Gastrocnemius medialis (tissue), 4 donors: ENCODE measurements around the gene MYH7B. TPM values are rescaled to one million over a fixed set of nuclear protein-coding genes. Genes with fewer than 3 reads are reported as not detected.

Source experiments
- ATAC-seq, 2 donors: fragments of 150-250 bp; one replicate each; pipeline ENCODE4 v1.9.1; 2016
- DNase-seq, 2 donors: peaks; one replicate each; pipeline ENCODE4 v3.0.0-alpha.2; 2019
- H3K27ac ChIP-seq, 4 donors: fragments of 200-600 bp; sonication (generic); 1 replicate in 1 of 4; 2 replicates in 3 of 4; pipeline ENCODE4 v1.5.1; 2016 to 2018; ENCODE audit warnings: mild to moderate bottlenecking in 2 of 4, moderate library complexity in 1 of 4
- H3K27me3 ChIP-seq, 3 donors: fragments of 200-600 bp; sonication (generic) in 2 of 3; 1 replicate in 1 of 3; 2 replicates in 2 of 3; pipeline versions ENCODE4 v1.5.1 to v1.6.0; 2016 to 2019; ENCODE audit warnings: mild to moderate bottlenecking in 1 of 3, moderate library complexity in 1 of 3
- H3K36me3 ChIP-seq, 2 donors: fragments of 200-600 bp; sonication (generic) in 1 of 2; one replicate each; pipeline ENCODE4 v1.5.1; 2017 to 2018
- H3K4me1 ChIP-seq, 2 donors: fragments of 200-600 bp; sonication (generic) in 1 of 2; one replicate each; pipeline ENCODE4 v1.5.1; 2016 to 2017; ENCODE audit warnings: mild to moderate bottlenecking in 2 of 2
- H3K4me3 ChIP-seq, 4 donors: fragments of 200-600 bp; sonication (generic) in 3 of 4; 1 replicate in 1 of 4; 2 replicates in 3 of 4; pipeline ENCODE4 v1.5.1; 2016 to 2019; ENCODE audit warnings: mild to moderate bottlenecking in 2 of 4
- H3K9me3 ChIP-seq, 3 donors: fragments of 200-600 bp; sonication (generic) in 2 of 3; 1 replicate in 1 of 3; 2 replicates in 2 of 3; pipeline ENCODE4 v1.5.1; 2016 to 2019
- CTCF ChIP-seq, 5 experiments: fragments of 450-650 bp in 3 of 5; fragments of 200-600 bp in 2 of 5; sonication (generic) in 2 of 5; IDR thresholded peaks in 4 of 5; conservative IDR thresholded peaks in 1 of 5; 1 replicate in 4 of 5; 2 replicates in 1 of 5; pipeline ENCODE4 v1.5.1; 2016 to 2019; ENCODE audit warnings: antibody characterized with exemption in 5 of 5, mild to moderate bottlenecking in 3 of 5, moderate library complexity in 3 of 5
- POLR2A ChIP-seq, 2 donors: fragments of 450-650 bp; IDR thresholded peaks; one replicate each; pipeline ENCODE4 v1.6.1; 2017; ENCODE audit warnings: antibody characterized with exemption in 2 of 2, mild to moderate bottlenecking in 2 of 2, moderate library complexity in 2 of 2
- in situ Hi-C, 4 donors: fragments of 200-750 bp; cut with MboI; loops; one replicate each; pipeline versions ENCODE4 v1.15.0 to v1.8.0; 2017; ENCODE audit warnings: low sequenced_read_pairs in 4 of 4
- intact Hi-C: fragments of 100-400 bp; cut with DNase I; formaldehyde crosslinking; loops from one replicate; pipeline ENCODE4 v1.15.1; 2023; ENCODE audit warnings: low total_unique reads
- total RNA-seq, 4 donors: library from RNA; depleted of rRNA; stranded (reverse); fragments of >200 nt; gene quantifications; one replicate each; pipeline versions ENCODE4 v1.1.0 to v1.2.3, GENCODE V29; 2016

The MYH7B gene
- total RNA-seq, 4 donors from 2014 or later: 1.6 to 8.5 (median 3.3) TPM

GRCh38 chr20:34976286-34976685, 20.6 kb downstream of the MYH7B start:
- Histone ChIP-seq H3K4me3 (no peak overlapping the region), H3K27ac (peak overlapping the region; percentile 89 to 99 (median 94)), H3K27me3 (no peaks in the 10 kb centered on the region), H3K4me1 (peaks cover 18 to 19% of the 10 kb centered on the region in 2 donors), H3K36me3 (no peaks in the 10 kb centered on the region), H3K9me3 (no peaks in the 10 kb centered on the region)
- ATAC-seq (no peak), DNase-seq (no peak)
- TF ChIP-seq CTCF (IDR thresholded peaks at IDR 0.05 in 4 of 5, conservative IDR thresholded peaks at IDR 0.05 in 1 of 5) (no peak), POLR2A (IDR thresholded peaks at IDR 0.05) (no peak)
- intact Hi-C loops (no loop called here), in situ Hi-C loops (no loop called here)

- peak overlapping the region; percentile 89 to 99 (median 94) for H3K27ac ChIP-seq
- H3K4me1 ChIP-seq: peaks cover 27 to 28% of the 10 kb centered on the region in 2 donors
- ATAC-seq (peak in 1 of 2 donors; percentile 6), DNase-seq (peak in 1 of 2 donors; percentile 38)
- intact Hi-C loops: loop anchor here (2.0 kb wide), 2 partner anchors 31 to 43 kb away; no protein-coding TSS in a partner anchor
- no peaks in the 10 kb centered on the region for H3K27me3 ChIP-seq
- H3K36me3 ChIP-seq: no peaks in the 10 kb centered on the region
- in situ Hi-C loops: no loop called here
- no peak for TF ChIP-seq POLR2A (IDR thresholded peaks at IDR 0.05)
- no peak for TF ChIP-seq CTCF (IDR thresholded peaks at IDR 0.05 in 4 of 5, conservative IDR thresholded peaks at IDR 0.05 in 1 of 5)
- H3K4me3 ChIP-seq: no peak overlapping the region
- H3K9me3 ChIP-seq: no peaks in the 10 kb centered on the region
These were observed 21.9 kb downstream of the MYH7B start for GRCh38 chr20:34977365-34978091.

- Histone ChIP-seq H3K4me1 (peaks cover 34 to 35% of the 10 kb centered on the region in 2 donors), H3K27ac (peak overlapping the region; percentile 89 to 99 (median 94)), H3K27me3 (no peaks in the 10 kb centered on the region), H3K36me3 (no peaks in the 10 kb centered on the region), H3K4me3 (no peak overlapping the region), H3K9me3 (no peaks in the 10 kb centered on the region)
- intact Hi-C loops: loop anchor here (2.0 kb wide), 2 partner anchors 31 to 43 kb away; no protein-coding TSS in a partner anchor
- DNase-seq (peak; percentile 74 to 85), ATAC-seq (peak; percentile 86)
- no peak for TF ChIP-seq CTCF (IDR thresholded peaks at IDR 0.05 in 4 of 5, conservative IDR thresholded peaks at IDR 0.05 in 1 of 5)
- TF ChIP-seq POLR2A (IDR thresholded peaks at IDR 0.05): peak; percentile 69 to 82
- in situ Hi-C loops: no loop called here
These were observed 22.6 kb downstream of the MYH7B start for GRCh38 chr20:34978092-34978744.

DNA sequence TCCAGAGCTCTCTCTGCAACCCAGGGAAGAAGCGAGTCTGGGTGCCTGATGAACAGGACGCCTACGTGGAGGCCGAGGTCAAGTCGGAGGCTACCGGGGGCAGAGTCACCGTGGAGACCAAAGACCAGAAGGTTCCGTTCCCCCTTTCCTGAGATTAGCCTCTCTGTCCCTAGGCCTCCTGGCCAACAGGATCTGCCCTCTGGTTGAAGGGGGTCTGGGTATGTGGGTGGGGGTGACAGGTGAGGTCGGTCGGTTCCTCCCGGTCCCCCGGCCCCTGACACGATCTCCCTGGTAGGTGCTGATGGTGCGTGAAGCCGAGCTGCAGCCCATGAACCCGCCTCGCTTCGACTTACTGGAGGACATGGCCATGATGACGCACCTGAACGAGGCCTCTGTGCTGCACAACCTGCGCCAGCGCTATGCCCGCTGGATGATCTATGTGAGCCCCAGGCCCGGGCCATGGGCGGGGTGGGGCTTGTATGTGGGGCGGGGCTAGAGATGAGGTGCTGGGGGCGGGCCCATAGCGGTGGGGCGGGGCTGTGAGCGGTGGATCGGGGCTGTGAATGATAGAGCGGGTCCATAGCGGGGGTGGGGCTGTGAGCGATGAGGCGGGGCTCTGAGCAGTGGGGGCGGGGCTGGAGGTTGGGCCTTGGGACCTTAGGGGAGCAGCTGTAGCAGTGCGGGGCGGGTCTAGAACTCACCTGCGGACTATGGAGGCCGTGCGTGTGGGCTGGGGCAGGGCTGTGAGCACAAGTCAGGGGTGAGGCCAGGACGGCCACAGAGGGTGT, 23.9 kb downstream of the MYH7B start:
- intact Hi-C loops: loop anchor here (2.0 kb wide), 2 partner anchors 29 to 41 kb away; no protein-coding TSS in a partner anchor
- Histone ChIP-seq H3K36me3 (no peaks in the 10 kb centered on the region), H3K4me1 (peaks cover 41 to 46% of the 10 kb centered on the region in 2 donors), H3K9me3 (no peaks in the 10 kb centered on the region), H3K4me3 (no peak overlapping the region), H3K27me3 (peaks cover 0 to 7% (median 0%) of the 10 kb centered on the region in 3 donors), H3K27ac (peak overlapping the region; percentile 89 to 99 (median 94))
- TF ChIP-seq POLR2A (IDR thresholded peaks at IDR 0.05) (peak in 1 of 2 donors; percentile 64), CTCF (IDR thresholded peaks at IDR 0.05 in 4 of 5, conservative IDR thresholded peaks at IDR 0.05 in 1 of 5) (no peak)
- ATAC-seq (peak in 1 of 2 donors; percentile 12), DNase-seq (peak; percentile 51 to 85)
- in situ Hi-C loops: no loop called here
